Epithelial cell of proximal tubule (primary cell): Measurements from ENCODE around the gene CLASP1. TPM values are rescaled to one million over a fixed set of nuclear protein-coding genes. Genes with fewer than 3 reads are reported as not detected.
"Not testable (repeated sequence)": the region's sequence is repeated elsewhere in the genome, so short reads cannot be mapped to it uniquely, and the experiment has no call there.

Experiments
- DNase-seq: peaks from one replicate; pipeline ENCODE4 v3.0.0-alpha.2; 2011; ENCODE audit warnings: low read depth
- H3K4me3 ChIP-seq: 2 replicates; pipeline ENCODE4 v1.5.1; 2011; ENCODE audit warnings: low read depth, mild to moderate bottlenecking, low read length
- total RNA-seq: library from RNA; depleted of rRNA; stranded (reverse); fragments of >200 nt; gene quantifications from 2 replicates; pipeline ENCODE4 v1.2.3, GENCODE V29; 2015
- TF ChIP-seq, protein P1 (sequence below): conservative IDR thresholded peaks from 2 replicates; pipeline ENCODE4 v1.5.1; 2012; ENCODE audit warnings: low read depth, mild to moderate bottlenecking, low read length

Gene CLASP1
- total RNA-seq, 1 donor from 2014 or later, result 35.0 TPM

DNA sequence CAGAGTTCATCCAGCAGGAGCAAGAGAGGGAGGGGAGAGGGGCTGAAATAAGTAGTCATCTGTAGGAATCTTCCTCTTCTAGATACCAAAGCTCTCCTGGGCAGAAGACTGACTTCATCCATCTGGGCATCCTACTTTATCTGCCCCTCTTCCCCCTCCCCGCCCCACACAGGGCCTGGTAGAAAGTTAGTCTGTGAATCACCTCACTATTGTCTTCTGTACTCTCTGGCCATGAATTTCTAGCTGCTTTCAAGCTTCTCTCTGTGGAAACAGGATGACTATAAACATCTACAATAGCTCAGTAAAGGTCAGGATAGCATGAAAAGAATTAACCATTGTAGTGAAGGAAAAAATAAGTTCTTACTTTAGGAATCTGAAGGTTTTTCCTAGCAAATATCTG is 166.2 kb downstream of the CLASP1 start:
- no peak overlapping the region for H3K4me3 ChIP-seq
- no peak for DNase-seq
- TF ChIP-seq, protein P1, sequence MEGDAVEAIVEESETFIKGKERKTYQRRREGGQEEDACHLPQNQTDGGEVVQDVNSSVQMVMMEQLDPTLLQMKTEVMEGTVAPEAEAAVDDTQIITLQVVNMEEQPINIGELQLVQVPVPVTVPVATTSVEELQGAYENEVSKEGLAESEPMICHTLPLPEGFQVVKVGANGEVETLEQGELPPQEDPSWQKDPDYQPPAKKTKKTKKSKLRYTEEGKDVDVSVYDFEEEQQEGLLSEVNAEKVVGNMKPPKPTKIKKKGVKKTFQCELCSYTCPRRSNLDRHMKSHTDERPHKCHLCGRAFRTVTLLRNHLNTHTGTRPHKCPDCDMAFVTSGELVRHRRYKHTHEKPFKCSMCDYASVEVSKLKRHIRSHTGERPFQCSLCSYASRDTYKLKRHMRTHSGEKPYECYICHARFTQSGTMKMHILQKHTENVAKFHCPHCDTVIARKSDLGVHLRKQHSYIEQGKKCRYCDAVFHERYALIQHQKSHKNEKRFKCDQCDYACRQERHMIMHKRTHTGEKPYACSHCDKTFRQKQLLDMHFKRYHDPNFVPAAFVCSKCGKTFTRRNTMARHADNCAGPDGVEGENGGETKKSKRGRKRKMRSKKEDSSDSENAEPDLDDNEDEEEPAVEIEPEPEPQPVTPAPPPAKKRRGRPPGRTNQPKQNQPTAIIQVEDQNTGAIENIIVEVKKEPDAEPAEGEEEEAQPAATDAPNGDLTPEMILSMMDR, result no peak

DNA sequence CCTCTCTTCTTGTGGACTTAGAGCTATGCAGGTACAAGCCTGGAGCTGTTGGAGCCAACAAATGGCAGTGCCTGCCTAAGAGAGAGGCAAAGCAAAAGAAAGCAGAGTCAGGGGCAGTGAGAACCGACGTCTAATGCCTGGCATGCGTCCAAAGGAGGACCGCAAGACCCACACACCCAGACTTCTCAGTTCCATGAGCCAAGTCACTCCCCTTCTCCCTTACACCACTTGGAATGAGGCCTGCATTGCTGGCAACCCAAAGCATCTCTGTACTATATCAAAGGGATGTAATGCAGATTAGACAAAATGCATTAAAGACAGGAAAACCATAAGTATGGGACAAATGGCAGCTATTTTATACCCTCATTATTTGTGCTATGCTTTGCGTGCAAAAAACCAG is 168.4 kb downstream of the CLASP1 start:
- TF ChIP-seq, protein P1, result no peak
- no peak for DNase-seq
- no peak overlapping the region for H3K4me3 ChIP-seq

DNA sequence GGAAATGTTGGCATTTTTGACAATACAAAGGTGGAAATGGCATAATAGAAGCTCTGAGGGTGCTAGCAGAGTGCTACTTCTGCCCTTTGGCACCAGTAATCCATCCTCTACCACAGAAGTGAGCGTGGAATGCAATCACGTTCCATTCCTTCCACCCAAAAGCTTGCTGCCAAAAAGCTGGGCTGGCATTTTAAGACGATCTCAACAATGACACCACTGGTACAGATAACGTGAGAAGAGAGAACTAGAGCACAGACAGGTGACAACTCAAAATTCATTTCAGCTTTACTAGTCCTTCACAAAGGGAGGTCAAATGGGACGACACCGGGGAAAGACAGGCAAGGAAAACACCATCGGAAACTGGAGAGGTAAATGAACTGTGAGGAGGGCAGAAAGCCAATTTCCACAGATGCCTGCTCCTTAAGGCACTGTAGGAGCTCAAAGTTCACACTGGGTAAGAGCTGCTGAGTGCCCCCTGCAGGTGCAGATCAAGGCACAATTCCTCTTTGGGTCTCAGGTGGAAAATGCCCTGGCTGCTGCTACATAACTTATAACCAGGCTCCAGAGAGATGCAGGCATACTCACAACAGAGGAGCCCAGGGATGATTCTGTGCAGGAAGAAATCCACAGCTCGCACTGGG is 169.3 kb downstream of the CLASP1 start:
- TF ChIP-seq, protein P1, result peak; percentile 35
- H3K4me3 ChIP-seq, result no peak overlapping the region
- DNase-seq, result peak; percentile 59

DNA sequence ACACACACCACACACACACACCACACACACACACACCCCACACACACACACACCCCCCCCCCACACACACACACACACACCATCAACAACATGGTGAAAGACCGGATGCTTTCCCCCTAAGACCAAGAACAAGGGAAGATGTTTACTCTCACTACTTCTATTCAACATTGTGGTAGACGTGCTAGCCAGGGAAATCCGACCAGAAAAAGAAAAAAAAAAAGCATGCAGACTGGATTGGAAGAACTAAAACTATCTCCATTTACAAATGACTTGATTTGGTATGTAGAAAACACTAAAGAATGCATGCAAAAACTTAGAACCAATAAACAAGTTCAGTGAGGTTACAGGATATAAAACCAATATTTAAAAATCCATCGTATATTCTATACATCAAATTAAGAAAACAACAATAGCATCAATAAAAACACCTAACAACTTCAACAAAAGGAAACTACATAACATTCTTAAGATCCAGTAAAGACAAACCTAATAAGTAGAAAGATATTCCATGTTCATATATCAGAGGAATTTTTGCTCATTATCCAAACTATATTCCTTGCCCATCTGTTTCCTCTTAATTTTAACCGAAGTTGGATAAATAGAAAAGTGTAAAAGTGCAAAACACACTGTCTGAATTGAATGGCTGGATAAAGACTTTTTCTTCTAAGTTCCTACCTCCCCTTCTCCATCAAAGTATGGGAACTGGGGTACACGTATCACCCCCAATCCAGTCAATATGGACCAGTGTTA is 170.1 kb downstream of the CLASP1 start:
- TF ChIP-seq, protein P1, result no peak
- DNase-seq, result no peak
- H3K4me3 ChIP-seq, result no peak overlapping the region

DNA sequence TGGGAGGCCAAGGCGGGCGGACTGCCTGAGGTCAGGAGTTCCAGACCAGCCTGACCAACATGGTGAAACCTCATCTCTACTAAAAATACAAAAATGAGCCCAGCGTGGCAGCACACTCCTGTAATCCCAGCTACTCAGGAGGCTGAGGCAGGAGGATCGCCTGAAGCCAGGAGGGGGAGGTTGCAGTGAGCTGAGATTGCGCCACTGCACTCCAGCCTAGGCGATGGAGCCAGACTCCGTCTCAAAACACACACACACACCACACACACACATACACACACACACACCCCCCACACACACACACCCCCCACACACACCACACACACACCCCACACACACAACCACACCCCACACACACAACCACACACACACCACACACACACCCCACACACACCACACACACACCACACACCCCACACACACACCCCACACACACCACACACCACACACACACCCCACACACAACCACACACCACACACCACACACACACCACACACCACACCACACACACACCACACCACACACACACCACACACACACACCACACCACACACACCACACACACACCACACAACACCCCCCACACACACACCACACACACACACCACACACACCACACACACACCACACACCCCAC is 170.8 kb downstream of the CLASP1 start:
- DNase-seq, H3K4me3 ChIP-seq: not testable (repeated sequence)

DNA sequence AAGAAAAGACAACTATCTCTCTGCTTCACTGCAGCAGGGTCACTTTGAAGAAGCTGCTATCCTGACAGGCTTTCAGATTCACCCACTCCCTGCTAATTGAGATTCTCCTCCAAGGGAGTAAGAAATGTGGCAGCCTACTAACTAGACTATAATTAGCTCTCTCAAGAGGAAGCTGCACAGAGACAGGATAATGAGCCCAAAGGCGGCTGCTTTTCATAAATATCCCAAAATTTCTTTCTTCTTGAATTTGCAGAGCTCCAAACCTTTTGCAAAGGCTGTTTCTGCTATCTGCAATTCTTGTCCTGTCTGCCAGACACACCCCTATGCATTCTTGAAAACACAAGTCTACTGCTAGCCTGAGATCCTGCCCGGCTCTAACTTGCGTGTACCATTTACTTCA is 172.6 kb downstream of the CLASP1 start:
- no peak overlapping the region for H3K4me3 ChIP-seq

More for the DNA sequence above, 172.6 kb downstream of the CLASP1 start:
- TF ChIP-seq, protein P1, result no peak
- no peak for DNase-seq
